ENCODE data around the gene TFAP2A. TPM values are rescaled to one million over a fixed set of nuclear protein-coding genes. Genes with fewer than 3 reads are reported as not detected.

Gene TFAP2A
- total RNA-seq, 1 donor from 2014 or later = 59.6 TPM

Small RNA genes lying within 50 kb of the gene (microRNA-seq; reads per million reads assigned to microRNA genes)
- not detected for gene MIR5689 (ENCODE audit: unreplicated experiment)

Other genes starting within 250 kb of the TFAP2A start
- gene GCNT2, start 106.3 kb upstream of the TFAP2A start, total RNA-seq = 0.19 and 0.21 TPM in 2 replicates